Body of pancreas (tissue), 4 donors: ENCODE measurements around the gene TARBP1. TPM values are rescaled to one million over a fixed set of nuclear protein-coding genes. Genes with fewer than 3 reads are reported as not detected.
"Not testable (repeated sequence)": the region's sequence is repeated elsewhere in the genome, so short reads cannot be mapped to it uniquely, and the experiment has no call there.

ENCODE experiments used
- ATAC-seq: fragments of 150-250 bp; one replicate; pipeline ENCODE4 v1.9.1; 2016
- DNase-seq, 4 donors: peaks; one replicate each; pipeline ENCODE4 v3.0.0-alpha.2; 2019
- H3K27ac ChIP-seq, 4 donors: fragments of 200-600 bp; sonication (generic); 1 replicate in 3 of 4; 2 replicates in 1 of 4; pipeline versions ENCODE4 v1.5.1 to v1.6.1; 2016 to 2019; ENCODE audit warnings: mild to moderate bottlenecking in 1 of 4, mixed read lengths in 1 of 4, moderate library complexity in 1 of 4
- H3K27me3 ChIP-seq, 2 donors: fragments of 200-600 bp; sonication (generic); one replicate each; pipeline ENCODE4 v1.6.0; 2016; ENCODE audit warnings: mild to moderate bottlenecking in 1 of 2
- H3K36me3 ChIP-seq, 2 donors: fragments of 200-600 bp; sonication (generic); replicated peaks in 1 of 2; 2 replicates each; pipeline ENCODE4 v1.5.1; 2016; ENCODE audit warnings: low read depth in 2 of 2; ENCODE audit not compliant: insufficient read depth in 1 of 2
- H3K4me1 ChIP-seq: fragments of 200-600 bp; sonication (generic); one replicate; pipeline ENCODE4 v1.6.0; 2016
- H3K4me3 ChIP-seq, 2 donors: fragments of 200-600 bp; sonication (generic); 1 replicate in 1 of 2; 2 replicates in 1 of 2; pipeline ENCODE4 v1.5.1; 2016 to 2019
- H3K9me3 ChIP-seq, 3 donors: fragments of 200-600 bp; sonication (generic); 1 replicate in 2 of 3; 2 replicates in 1 of 3; pipeline ENCODE4 v1.5.1; 2016
- CTCF ChIP-seq, 7 experiments: fragments of 450-650 bp in 4 of 7; fragments of 200-600 bp in 3 of 7; sonication (generic) in 3 of 7; IDR thresholded peaks; one replicate each; pipeline ENCODE4 v1.5.1; 2016 to 2019; ENCODE audit warnings: antibody characterized with exemption in 7 of 7
- POLR2A ChIP-seq, 3 donors: fragments of 450-650 bp; IDR thresholded peaks; one replicate each; pipeline ENCODE4 v1.6.1; 2016; ENCODE audit warnings: antibody characterized with exemption in 3 of 3, mild to moderate bottlenecking in 2 of 3
- WGBS, 2 donors: methylation state at CpG; one replicate each; pipeline ENCODE4 v1.1.5; 2017; 5-methylcytosine and 5-hydroxymethylcytosine counted together
- intact Hi-C: fragments of 100-400 bp; cut with DNase I; formaldehyde crosslinking; loops from one replicate; pipeline ENCODE4 v1.15.1; 2023
- total RNA-seq, 2 donors: library from RNA; depleted of rRNA; stranded (reverse); fragments of >200 nt; gene quantifications; one replicate each; pipeline ENCODE4 v1.1.0, GENCODE V29; 2016

Gene TARBP1
- total RNA-seq, 2 donors from 2014 or later = 30.6 to 32.0 TPM

DNA sequence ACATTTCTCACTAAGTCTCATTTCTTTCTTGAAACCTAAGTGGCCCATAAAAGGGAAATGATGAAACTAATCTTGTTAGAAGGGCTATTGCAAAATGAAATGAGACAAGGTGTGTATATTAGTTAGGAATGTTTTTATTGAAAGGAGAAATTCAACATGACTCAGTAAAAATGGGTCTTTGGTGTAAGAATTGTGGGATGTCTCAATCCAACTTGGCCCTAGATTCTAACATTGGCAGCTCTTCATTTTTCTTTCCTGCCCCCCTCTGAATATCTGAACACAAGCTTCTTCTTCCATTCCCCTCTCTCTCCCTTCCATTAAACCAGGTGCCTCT, 26.8 kb upstream of the TARBP1 start:
- Histone ChIP-seq H3K4me1 (peaks cover 21% of the 10 kb centered on the region), H3K4me3 (no peak overlapping the region), H3K36me3 (no peaks in the 10 kb centered on the region), H3K27ac (no peak overlapping the region), H3K9me3 (no peaks in the 10 kb centered on the region), H3K27me3 (no peaks in the 10 kb centered on the region)
- DNase-seq (no peak), ATAC-seq (no peak)
- TF ChIP-seq CTCF (IDR thresholded peaks at IDR 0.05) (no peak), POLR2A (IDR thresholded peaks at IDR 0.05) (no peak)
- intact Hi-C loops = loop anchor here (10.0 kb wide), 1 partner anchor 89 kb away; no protein-coding TSS in a partner anchor

- 94 to 96% methylated on average over 4 of the region's 4 CpGs for WGBS, 2 donors
- no peak overlapping the region for H3K27ac ChIP-seq
- intact Hi-C loops = loop anchor here (10.0 kb wide), 1 partner anchor 90 kb away; no protein-coding TSS in a partner anchor
- ATAC-seq = no peak
- no peaks in the 10 kb centered on the region for H3K36me3 ChIP-seq
- DNase-seq = no peak
- no peak for TF ChIP-seq POLR2A (IDR thresholded peaks at IDR 0.05)
- no peak for TF ChIP-seq CTCF (IDR thresholded peaks at IDR 0.05)
- H3K4me1 ChIP-seq = peaks cover 25% of the 10 kb centered on the region
- H3K9me3 ChIP-seq = no peaks in the 10 kb centered on the region
- no peak overlapping the region for H3K4me3 ChIP-seq
- no peaks in the 10 kb centered on the region for H3K27me3 ChIP-seq
Measured at GRCh38 chr1:234504969-234505768, 26.2 kb upstream of the TARBP1 start.

DNA sequence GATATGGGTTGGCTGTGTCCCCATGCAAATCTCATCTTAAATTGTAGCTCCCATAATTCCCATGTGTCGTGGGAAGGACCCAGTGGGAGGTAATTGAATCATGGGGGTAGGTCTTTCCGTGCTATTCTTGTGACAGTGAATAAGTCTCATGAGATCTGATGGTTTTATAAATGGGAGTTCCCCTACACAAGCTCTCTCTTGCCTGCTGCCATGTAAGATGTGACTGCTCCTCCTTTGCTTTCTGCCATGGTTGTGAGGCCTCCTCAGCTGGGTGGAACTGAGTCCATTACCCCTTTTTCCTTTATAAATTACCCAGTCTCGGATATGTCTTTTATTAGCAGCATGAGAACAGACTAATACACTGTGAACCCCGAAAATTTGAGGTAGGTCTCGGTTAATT, 25.3 kb upstream of the TARBP1 start:
- not testable (repeated sequence) for H3K9me3 ChIP-seq, DNase-seq, H3K36me3 ChIP-seq, H3K27me3 ChIP-seq, H3K27ac ChIP-seq, H3K4me3 ChIP-seq, ATAC-seq
- H3K4me1 ChIP-seq = peaks cover 25% of the 10 kb centered on the region
- WGBS, 2 donors = 76 to 77% methylated on average over 5 of the region's 5 CpGs
- intact Hi-C loops = loop anchor here (10.0 kb wide), 1 partner anchor 91 kb away; no protein-coding TSS in a partner anchor

DNA sequence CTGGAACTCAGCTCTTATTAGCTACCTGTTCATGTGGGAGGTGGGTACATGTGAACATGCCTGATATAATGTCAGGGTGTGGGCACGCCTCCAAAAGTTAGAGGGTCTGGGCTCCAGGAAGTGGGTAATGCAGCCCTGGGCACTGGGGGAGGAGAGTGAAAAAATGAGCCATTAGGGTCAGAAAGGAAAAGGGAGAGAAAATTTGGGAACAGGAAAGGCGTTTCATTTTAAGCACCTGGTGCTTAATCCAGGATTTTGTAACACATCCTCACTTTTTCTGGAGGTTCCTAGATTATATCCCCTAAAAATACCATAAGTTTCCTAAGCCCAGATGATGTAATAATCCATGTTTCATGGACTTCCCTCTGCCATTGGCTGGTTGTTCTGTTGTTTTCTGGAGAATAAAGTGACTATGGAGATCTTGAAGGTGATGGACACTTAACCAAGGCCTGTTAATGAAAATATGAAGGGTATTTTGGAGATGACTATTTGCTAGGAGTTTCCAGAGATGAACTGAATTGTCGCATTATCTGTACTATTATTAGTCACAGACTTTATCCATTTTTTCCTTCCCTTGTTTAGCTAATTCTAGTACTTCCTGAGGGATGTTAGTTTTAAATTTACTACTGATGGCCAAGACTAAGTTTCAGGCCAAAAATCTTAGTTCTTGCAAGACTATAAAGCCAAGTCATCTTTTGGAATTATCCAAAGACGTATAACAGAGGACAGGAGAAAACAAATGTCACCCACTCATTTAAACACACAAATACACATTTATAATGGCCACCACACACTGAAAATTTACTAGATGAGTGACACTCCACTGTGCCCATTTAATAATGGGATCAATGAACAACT, 24.4 kb upstream of the TARBP1 start:
- intact Hi-C loops = loop anchor here (10.0 kb wide), 1 partner anchor 91 kb away; no protein-coding TSS in a partner anchor
- no peak for ATAC-seq
- no peak for DNase-seq
- Histone ChIP-seq H3K27ac (peak overlapping the region in 1 of 4 donors; percentile 29), H3K9me3 (no peaks in the 10 kb centered on the region), H3K36me3 (no peaks in the 10 kb centered on the region), H3K4me3 (no peak overlapping the region), H3K27me3 (no peaks in the 10 kb centered on the region), H3K4me1 (peaks cover 31% of the 10 kb centered on the region)
- WGBS, 2 donors = 70 to 77% methylated on average over 4 of the region's 4 CpGs
- TF ChIP-seq CTCF (IDR thresholded peaks at IDR 0.05) (no peak), POLR2A (IDR thresholded peaks at IDR 0.05) (no peak)

- ATAC-seq = no peak
- intact Hi-C loops = loop anchor here (10.0 kb wide), 1 partner anchor 92 kb away; no protein-coding TSS in a partner anchor
Measured at GRCh38 chr1:234502785-234503184, 23.8 kb upstream of the TARBP1 start.

More at GRCh38 chr1:234502785-234503184, 23.8 kb upstream of the TARBP1 start:
- TF ChIP-seq CTCF (IDR thresholded peaks at IDR 0.05) (no peak), POLR2A (IDR thresholded peaks at IDR 0.05) (no peak)
- H3K27ac ChIP-seq = peak overlapping the region in 1 of 4 donors; percentile 29
- H3K27me3 ChIP-seq = no peaks in the 10 kb centered on the region
- peaks cover 31% of the 10 kb centered on the region for H3K4me1 ChIP-seq
- no peaks in the 10 kb centered on the region for H3K36me3 ChIP-seq
- no peak for DNase-seq
- no peak overlapping the region for H3K4me3 ChIP-seq
- H3K9me3 ChIP-seq = no peaks in the 10 kb centered on the region
